SK-N-SH (cell line): ENCODE data around the gene LCMT2. TPM values are rescaled to one million over a fixed set of nuclear protein-coding genes. Genes with fewer than 3 reads are reported as not detected.

ENCODE experiments used
- CTCF ChIA-PET: fragments of 300-600, 350-600 bp; formaldehyde crosslinking; extraction: SDS; loops from one replicate; lab custom pipeline; 2021; lab: Yijun Ruan, JAX
- POLR2A ChIA-PET: fragments of 350-600 bp; sonication (Branson Sonifier 250); formaldehyde crosslinking; extraction: SDS; loops from one replicate; lab custom pipeline; 2020; ENCODE audit warnings: antibody characterized with exemption, inconsistent platforms; lab: Yijun Ruan, JAX
- DNase-seq: peaks from one replicate; pipeline ENCODE4 v3.0.0; 2012
- H2AFZ ChIP-seq: fragments of 200-600 bp; sonication (generic); 2 replicates; pipeline ENCODE4 v1.8.1; 2016; ENCODE audit warnings: antibody characterized with exemption, mild to moderate bottlenecking, low read depth
- H3F3A ChIP-seq: fragments of 200-600 bp; sonication (generic); replicated peaks from 2 replicates; pipeline ENCODE3; 2016; ENCODE audit warnings: antibody characterized with exemption, mild to moderate bottlenecking; ENCODE audit not compliant: insufficient read depth
- H3K27ac ChIP-seq, 2 experiments: fragments of 200-500 bp in 1 of 2; fragments of 200-600 bp in 1 of 2; sonication (Bioruptor generic) in 1 of 2; sonication (generic), shearing (Covaris generic) in 1 of 2; 2 replicates each; pipeline versions ENCODE4 v1.5.1 to v1.6.1; 2014 to 2016; ENCODE audit warnings: low read depth in 2 of 2, inconsistent platforms in 1 of 2, low read length in 1 of 2, mild to moderate bottlenecking in 1 of 2, mixed read lengths in 1 of 2
- H3K27me3 ChIP-seq: fragments of 200-600 bp; sonication (generic), shearing (Covaris generic); 2 replicates; pipeline ENCODE4 v1.6.1; 2016; ENCODE audit warnings: mixed run types; ENCODE audit not compliant: insufficient read depth
- H3K36me3 ChIP-seq, 2 experiments: fragments of 200-500 bp in 1 of 2; fragments of 200-600 bp in 1 of 2; sonication (Bioruptor generic) in 1 of 2; sonication (generic) in 1 of 2; replicated peaks in 1 of 2; 2 replicates each; pipeline versions ENCODE3 to v1.5.1; 2014 to 2016; ENCODE audit warnings: low read length in 1 of 2, mild to moderate bottlenecking in 1 of 2; ENCODE audit not compliant: insufficient read depth in 2 of 2, control insufficient read depth in 1 of 2
- H3K4me1 ChIP-seq, 2 experiments: fragments of 200-500 bp in 1 of 2; fragments of 200-600 bp in 1 of 2; sonication (Bioruptor generic) in 1 of 2; sonication (generic), shearing (Covaris generic) in 1 of 2; 2 replicates each; pipeline versions ENCODE4 v1.5.1 to v1.6.1; 2014 to 2016; ENCODE audit warnings: low read depth in 1 of 2, low read length in 1 of 2, mixed run types in 1 of 2; ENCODE audit not compliant: insufficient read depth in 2 of 2, control insufficient read depth in 1 of 2
- H3K4me2 ChIP-seq: fragments of 200-600 bp; sonication (generic), shearing (Covaris generic); 2 replicates; pipeline ENCODE4 v1.6.1; 2017; ENCODE audit warnings: mixed run types
- H3K4me3 ChIP-seq, 2 experiments: fragments of 200-500 bp in 1 of 2; fragments of 200-600 bp in 1 of 2; sonication (Bioruptor generic) in 1 of 2; sonication (generic), shearing (Covaris generic) in 1 of 2; 2 replicates each; pipeline versions ENCODE4 v1.5.1 to v1.8.1; 2014 to 2016; ENCODE audit warnings: low read depth in 2 of 2, inconsistent platforms in 1 of 2, low read length in 1 of 2, mild to moderate bottlenecking in 1 of 2, mixed read lengths in 1 of 2, moderate library complexity in 1 of 2
- H3K79me2 ChIP-seq: fragments of 200-600 bp; sonication (generic); 2 replicates; pipeline ENCODE4 v1.8.1; 2017; ENCODE audit warnings: mild to moderate bottlenecking; ENCODE audit not compliant: insufficient read depth
- H3K9ac ChIP-seq: fragments of 200-600 bp; sonication (generic); 2 replicates; pipeline ENCODE4 v1.6.1; 2017; ENCODE audit warnings: mixed run types
- H3K9me2 ChIP-seq: fragments of 200-600 bp; sonication (generic); 2 replicates; pipeline ENCODE4 v1.6.1; 2017; ENCODE audit warnings: mixed run types
- H3K9me3 ChIP-seq: fragments of 200-600 bp; sonication (generic); 2 replicates; pipeline ENCODE4 v1.6.1; 2017; ENCODE audit warnings: mixed run types, mild to moderate bottlenecking, moderate library complexity
- H4K20me1 ChIP-seq: fragments of 200-600 bp; sonication (generic); 2 replicates; pipeline ENCODE4 v1.6.1; 2017; ENCODE audit warnings: mild to moderate bottlenecking, mixed run types; ENCODE audit not compliant: insufficient read depth
- CHD2 ChIP-seq: fragments of 150-350 bp; IDR thresholded peaks from 2 replicates; pipeline ENCODE4 v1.6.1; 2018; ENCODE audit warnings: low read length; ENCODE audit not compliant: partially characterized antibody
- MXI1 ChIP-seq: IDR thresholded peaks from 2 replicates; pipeline ENCODE4 v1.6.1; 2012; ENCODE audit warnings: mild to moderate bottlenecking, low read depth, low read length, improper control_type of control experiment
- NRF1 ChIP-seq: IDR thresholded peaks from 2 replicates; pipeline ENCODE4 v1.6.1; 2012; ENCODE audit warnings: low read depth, mild to moderate bottlenecking, low read length
- TCF12 ChIP-seq: IDR thresholded peaks from 2 replicates; pipeline ENCODE4 v1.4.0; 2012
- USF1 ChIP-seq: IDR thresholded peaks from 2 replicates; pipeline ENCODE4 v1.4.0; 2012; ENCODE audit warnings: low read depth, borderline replicate concordance
- whole genome bisulfite sequencing: methylation state at CpG from one replicate; pipeline ENCODE4 v1.1.6; 2017; ENCODE audit warnings: low lambda C conversion rate; 5-methylcytosine and 5-hydroxymethylcytosine counted together
- polyA plus RNA-seq, 3 experiments: library from polyadenylated mRNA; depleted of rRNA; stranded (reverse); fragments of >200 nt; gene quantifications; 2 replicates each; pipeline ENCODE4 v1.2.3, GENCODE V29; 2012
- TF ChIP-seq, protein P1 (sequence below): IDR thresholded peaks from 2 replicates; pipeline ENCODE4 v1.4.0; 2012; ENCODE audit warnings: low read depth, borderline replicate concordance
- TF ChIP-seq, protein P2 (sequence below): IDR thresholded peaks from 2 replicates; pipeline ENCODE4 v1.6.1; 2012; ENCODE audit warnings: mild to moderate bottlenecking, low read depth, low read length, moderate library complexity
- TF ChIP-seq, protein P3 (sequence below): fragments of 150-350 bp; IDR thresholded peaks from 2 replicates; pipeline ENCODE4 v1.6.1; 2017; ENCODE audit warnings: antibody characterized with exemption, low read length, low read depth, borderline replicate concordance

The LCMT2 gene
- polyA plus RNA-seq, 1 of the 3 experiments (the other 2 are of a cell fraction), result 7.1 TPM

DNA sequence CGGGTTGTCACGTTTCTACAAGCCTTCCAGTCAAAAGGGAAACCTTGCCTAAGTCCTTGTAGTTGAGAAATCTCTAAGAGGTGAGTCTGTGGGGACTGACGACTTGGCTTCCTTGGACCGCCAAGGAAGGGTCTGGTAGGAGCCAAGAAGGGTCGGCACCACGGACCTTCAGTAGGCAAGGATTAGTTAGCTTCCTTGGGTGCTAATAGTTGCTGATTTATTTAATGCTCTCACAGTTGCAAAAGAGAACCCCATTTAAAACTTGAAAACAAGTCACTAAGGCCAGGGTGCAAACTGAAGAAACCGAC, 361 bp upstream of the LCMT2 start:
- peak overlapping the region; percentile 80 to 82 for H3K27ac ChIP-seq
- peak overlapping the region; percentile 76 to 88 for H3K4me3 ChIP-seq
- no peaks in the 10 kb centered on the region for H3K9me2 ChIP-seq
- ChIA-PET CTCF (interaction anchor here (6.8 kb wide), 1 partner anchor 45 kb away, joined by 22 read pairs; no protein-coding TSS in a partner anchor), POLR2A (no interaction called here)
- no peaks in the 10 kb centered on the region for H3K9me3 ChIP-seq
- H4K20me1 ChIP-seq, result no peaks in the 10 kb centered on the region
- no peaks in the 10 kb centered on the region for H3K27me3 ChIP-seq
- peaks cover 21 to 23% of the 10 kb centered on the region in 2 experiments for H3K36me3 ChIP-seq
- peak overlapping the region; percentile 80; the same call in 1 of the 2 replicates for H3K9ac ChIP-seq
- H2AFZ ChIP-seq, result peak overlapping the region; percentile 91
- peaks cover 6 to 13% of the 10 kb centered on the region in 2 experiments; a peak in 3 of 4 replicates for H3K4me1 ChIP-seq
- H3F3A ChIP-seq, result no peaks in the 10 kb centered on the region
- WGBS, result 5% methylated on average over 7 of the region's 7 CpGs
- no peak for DNase-seq
- peak overlapping the region; percentile 96 for H3K4me2 ChIP-seq
- TF ChIP-seq NRF1 (no peak), TCF12 (no peak), CHD2 (no peak), MXI1 (no peak), USF1 (no peak)
- TF ChIP-seq, protein P1, sequence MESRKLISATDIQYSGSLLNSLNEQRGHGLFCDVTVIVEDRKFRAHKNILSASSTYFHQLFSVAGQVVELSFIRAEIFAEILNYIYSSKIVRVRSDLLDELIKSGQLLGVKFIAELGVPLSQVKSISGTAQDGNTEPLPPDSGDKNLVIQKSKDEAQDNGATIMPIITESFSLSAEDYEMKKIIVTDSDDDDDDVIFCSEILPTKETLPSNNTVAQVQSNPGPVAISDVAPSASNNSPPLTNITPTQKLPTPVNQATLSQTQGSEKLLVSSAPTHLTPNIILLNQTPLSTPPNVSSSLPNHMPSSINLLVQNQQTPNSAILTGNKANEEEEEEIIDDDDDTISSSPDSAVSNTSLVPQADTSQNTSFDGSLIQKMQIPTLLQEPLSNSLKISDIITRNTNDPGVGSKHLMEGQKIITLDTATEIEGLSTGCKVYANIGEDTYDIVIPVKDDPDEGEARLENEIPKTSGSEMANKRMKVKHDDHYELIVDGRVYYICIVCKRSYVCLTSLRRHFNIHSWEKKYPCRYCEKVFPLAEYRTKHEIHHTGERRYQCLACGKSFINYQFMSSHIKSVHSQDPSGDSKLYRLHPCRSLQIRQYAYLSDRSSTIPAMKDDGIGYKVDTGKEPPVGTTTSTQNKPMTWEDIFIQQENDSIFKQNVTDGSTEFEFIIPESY, result no peak
- TF ChIP-seq, protein P2, sequence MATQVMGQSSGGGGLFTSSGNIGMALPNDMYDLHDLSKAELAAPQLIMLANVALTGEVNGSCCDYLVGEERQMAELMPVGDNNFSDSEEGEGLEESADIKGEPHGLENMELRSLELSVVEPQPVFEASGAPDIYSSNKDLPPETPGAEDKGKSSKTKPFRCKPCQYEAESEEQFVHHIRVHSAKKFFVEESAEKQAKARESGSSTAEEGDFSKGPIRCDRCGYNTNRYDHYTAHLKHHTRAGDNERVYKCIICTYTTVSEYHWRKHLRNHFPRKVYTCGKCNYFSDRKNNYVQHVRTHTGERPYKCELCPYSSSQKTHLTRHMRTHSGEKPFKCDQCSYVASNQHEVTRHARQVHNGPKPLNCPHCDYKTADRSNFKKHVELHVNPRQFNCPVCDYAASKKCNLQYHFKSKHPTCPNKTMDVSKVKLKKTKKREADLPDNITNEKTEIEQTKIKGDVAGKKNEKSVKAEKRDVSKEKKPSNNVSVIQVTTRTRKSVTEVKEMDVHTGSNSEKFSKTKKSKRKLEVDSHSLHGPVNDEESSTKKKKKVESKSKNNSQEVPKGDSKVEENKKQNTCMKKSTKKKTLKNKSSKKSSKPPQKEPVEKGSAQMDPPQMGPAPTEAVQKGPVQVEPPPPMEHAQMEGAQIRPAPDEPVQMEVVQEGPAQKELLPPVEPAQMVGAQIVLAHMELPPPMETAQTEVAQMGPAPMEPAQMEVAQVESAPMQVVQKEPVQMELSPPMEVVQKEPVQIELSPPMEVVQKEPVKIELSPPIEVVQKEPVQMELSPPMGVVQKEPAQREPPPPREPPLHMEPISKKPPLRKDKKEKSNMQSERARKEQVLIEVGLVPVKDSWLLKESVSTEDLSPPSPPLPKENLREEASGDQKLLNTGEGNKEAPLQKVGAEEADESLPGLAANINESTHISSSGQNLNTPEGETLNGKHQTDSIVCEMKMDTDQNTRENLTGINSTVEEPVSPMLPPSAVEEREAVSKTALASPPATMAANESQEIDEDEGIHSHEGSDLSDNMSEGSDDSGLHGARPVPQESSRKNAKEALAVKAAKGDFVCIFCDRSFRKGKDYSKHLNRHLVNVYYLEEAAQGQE, result no peak
- TF ChIP-seq, protein P3, sequence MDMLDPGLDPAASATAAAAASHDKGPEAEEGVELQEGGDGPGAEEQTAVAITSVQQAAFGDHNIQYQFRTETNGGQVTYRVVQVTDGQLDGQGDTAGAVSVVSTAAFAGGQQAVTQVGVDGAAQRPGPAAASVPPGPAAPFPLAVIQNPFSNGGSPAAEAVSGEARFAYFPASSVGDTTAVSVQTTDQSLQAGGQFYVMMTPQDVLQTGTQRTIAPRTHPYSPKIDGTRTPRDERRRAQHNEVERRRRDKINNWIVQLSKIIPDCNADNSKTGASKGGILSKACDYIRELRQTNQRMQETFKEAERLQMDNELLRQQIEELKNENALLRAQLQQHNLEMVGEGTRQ, result no peak
- peaks cover 18% of the 10 kb centered on the region for H3K79me2 ChIP-seq
